ENCODE results near the gene ENTPD7.

DNA sequence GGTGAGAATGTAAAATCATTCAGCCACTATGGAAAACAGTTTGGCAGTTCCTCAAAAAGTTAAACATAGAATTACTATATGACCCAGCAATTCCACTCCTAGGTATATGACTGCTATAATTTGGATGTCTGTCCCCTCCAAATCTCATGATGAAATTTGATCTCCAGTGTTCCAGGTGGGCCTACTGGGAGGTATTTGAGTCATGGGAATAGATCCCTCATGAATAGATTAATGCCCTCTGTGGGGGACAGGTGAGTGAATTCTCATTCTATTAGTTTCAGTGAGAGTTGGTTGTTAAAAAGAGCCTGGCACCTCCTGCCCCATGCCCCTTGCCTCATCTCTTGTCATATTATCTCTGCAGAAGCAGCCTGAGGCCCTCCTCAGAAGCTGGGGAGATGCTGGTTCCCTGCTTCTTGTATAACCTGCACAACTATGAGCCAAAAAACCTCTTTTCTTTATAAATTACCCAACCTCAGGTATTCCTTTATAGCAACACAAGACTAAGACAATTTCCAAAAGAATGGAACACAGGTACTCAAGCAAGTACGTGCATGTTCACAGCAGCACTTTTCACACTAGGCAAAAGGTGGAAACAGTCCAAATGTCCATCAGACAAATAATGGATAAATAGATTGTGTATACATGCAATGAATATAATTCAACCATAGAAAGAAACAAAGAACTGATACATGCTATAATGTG is 30.2 kb upstream of the ENTPD7 start:
- TF ChIP-seq, protein P1, sequence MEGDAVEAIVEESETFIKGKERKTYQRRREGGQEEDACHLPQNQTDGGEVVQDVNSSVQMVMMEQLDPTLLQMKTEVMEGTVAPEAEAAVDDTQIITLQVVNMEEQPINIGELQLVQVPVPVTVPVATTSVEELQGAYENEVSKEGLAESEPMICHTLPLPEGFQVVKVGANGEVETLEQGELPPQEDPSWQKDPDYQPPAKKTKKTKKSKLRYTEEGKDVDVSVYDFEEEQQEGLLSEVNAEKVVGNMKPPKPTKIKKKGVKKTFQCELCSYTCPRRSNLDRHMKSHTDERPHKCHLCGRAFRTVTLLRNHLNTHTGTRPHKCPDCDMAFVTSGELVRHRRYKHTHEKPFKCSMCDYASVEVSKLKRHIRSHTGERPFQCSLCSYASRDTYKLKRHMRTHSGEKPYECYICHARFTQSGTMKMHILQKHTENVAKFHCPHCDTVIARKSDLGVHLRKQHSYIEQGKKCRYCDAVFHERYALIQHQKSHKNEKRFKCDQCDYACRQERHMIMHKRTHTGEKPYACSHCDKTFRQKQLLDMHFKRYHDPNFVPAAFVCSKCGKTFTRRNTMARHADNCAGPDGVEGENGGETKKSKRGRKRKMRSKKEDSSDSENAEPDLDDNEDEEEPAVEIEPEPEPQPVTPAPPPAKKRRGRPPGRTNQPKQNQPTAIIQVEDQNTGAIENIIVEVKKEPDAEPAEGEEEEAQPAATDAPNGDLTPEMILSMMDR (IDR thresholded peaks at IDR 0.05; ENCODE audit: borderline replicate concordance, extremely low read depth, low read length, poor library complexity, severe bottlenecking): no peak
- TF ChIP-seq EZH2 (IDR thresholded peaks at IDR 0.05; ENCODE audit: borderline replicate concordance, low read depth, low read length, severe bottlenecking): no peak
